ENCODE results near the gene CHPT1.

CHPT1 gene

GRCh38 chr12:101694986-101695385 is 2.5 kb upstream of the CHPT1 start:
- TF ChIP-seq, protein P1, sequence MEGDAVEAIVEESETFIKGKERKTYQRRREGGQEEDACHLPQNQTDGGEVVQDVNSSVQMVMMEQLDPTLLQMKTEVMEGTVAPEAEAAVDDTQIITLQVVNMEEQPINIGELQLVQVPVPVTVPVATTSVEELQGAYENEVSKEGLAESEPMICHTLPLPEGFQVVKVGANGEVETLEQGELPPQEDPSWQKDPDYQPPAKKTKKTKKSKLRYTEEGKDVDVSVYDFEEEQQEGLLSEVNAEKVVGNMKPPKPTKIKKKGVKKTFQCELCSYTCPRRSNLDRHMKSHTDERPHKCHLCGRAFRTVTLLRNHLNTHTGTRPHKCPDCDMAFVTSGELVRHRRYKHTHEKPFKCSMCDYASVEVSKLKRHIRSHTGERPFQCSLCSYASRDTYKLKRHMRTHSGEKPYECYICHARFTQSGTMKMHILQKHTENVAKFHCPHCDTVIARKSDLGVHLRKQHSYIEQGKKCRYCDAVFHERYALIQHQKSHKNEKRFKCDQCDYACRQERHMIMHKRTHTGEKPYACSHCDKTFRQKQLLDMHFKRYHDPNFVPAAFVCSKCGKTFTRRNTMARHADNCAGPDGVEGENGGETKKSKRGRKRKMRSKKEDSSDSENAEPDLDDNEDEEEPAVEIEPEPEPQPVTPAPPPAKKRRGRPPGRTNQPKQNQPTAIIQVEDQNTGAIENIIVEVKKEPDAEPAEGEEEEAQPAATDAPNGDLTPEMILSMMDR (IDR thresholded peaks at IDR 0.05; ENCODE audit: control insufficient read depth, extremely low read depth, insufficient read depth): no peak
- no peak for DNase-seq (ENCODE audit: low read depth)
- no peak overlapping the region for H3K4me3 ChIP-seq (ENCODE audit: low read depth, low read length)

DNA sequence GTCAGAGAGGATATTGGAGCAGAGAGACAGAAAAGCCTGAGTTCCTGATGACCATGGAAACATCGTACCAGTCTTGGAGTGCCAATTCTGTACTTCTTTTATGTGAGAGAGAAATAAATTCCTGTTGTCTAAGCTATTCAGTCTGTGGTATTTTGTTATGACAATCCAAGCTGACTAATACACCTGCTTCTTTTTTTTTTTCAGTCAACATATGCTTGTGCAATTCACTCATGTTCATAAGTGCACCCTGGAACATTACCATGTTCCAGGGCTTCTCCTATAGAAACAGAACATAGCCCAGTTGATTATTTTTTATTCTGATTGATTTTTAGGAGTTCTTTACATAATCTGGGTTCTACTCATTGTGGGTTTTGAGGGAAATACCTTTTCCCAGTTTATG is 1.7 kb upstream of the CHPT1 start:
- DNase-seq (ENCODE audit: low read depth): no peak
- TF ChIP-seq, protein P1 (IDR thresholded peaks at IDR 0.05; ENCODE audit: control insufficient read depth, extremely low read depth, insufficient read depth): no peak
- no peak overlapping the region for H3K4me3 ChIP-seq (ENCODE audit: low read depth, low read length)

DNA sequence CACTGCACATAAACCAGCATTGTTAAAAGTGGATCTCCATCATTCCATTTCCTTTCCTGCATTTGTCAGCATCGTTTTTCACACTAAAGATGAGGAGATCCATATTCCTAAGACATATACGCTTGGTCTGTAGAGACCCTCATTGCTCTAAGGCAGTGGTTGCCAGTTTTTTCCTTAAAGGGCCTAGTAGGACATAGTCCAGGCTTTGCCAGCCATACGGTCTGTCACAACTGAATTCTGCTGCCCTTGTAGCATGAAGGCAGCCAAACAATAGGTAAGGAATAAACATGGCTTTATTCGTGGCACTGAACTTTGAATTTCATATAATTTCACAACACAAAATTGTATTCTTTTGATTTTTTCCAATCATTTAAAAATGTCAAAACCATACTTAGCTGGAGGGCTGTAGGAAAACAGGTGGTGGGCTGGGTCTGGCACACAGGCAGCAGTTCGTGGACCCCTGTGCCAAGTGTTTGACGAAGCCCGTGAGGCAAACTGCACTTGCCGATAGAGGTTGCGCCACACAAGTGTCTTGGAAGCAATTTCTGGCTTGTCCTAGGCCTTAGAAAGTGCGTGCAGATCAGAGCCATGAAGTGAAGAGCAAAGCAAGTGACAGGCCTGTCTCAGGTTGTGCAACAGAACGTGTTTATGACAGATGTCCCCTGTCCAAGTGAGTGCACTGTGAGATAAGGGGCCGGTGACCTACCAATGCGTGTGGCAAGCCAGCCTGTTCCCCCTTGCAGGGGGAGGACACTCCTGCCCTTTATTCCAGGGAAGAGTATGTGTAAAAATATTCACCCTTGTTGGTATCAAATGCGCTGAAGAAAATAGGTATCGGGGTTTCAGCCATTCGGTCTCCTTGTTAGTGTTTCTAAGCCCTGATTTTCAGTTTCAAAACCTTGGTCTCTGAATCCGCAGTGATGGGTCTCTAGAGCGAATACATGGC is 916 bp upstream of the CHPT1 start:
- peak overlapping the region; percentile 77 for H3K4me3 ChIP-seq (ENCODE audit: low read depth, low read length)
- DNase-seq (ENCODE audit: low read depth): no peak
- TF ChIP-seq, protein P1 (IDR thresholded peaks at IDR 0.05; ENCODE audit: control insufficient read depth, extremely low read depth, insufficient read depth): no peak

- DNase-seq (ENCODE audit: low read depth): no peak
These were observed 725 bp downstream of the CHPT1 start for GRCh38 chr12:101697930-101698799.

DNA sequence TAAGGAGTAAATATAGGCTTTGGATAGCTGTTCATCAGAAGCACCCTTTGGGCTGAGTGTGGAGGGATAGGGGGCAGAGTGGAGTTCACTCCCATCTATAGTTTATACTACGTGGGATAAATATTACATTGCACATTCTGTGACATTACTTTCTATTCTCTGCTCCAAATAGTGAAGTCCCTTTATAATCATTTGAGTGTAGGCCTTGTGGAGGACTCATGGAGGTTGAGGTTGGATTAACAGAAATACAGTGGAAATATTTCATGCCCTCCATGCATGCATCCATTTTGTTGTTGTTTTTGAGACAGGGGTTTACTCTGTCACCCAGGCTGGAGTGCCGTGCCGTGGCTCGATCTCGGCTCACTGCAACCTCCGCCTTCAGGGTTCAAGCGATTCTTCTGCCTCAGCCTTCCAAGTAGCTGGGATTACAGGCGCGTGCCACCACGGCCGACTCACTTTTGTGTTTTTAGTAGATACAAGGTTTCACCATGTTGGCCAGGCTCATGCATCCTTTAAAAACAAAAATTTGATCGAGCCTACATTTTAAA is 1.4 kb downstream of the CHPT1 start:
- H3K4me3 ChIP-seq (ENCODE audit: low read depth, low read length): peak overlapping the region; percentile 77
- DNase-seq (ENCODE audit: low read depth): no peak
- TF ChIP-seq, protein P1 (IDR thresholded peaks at IDR 0.05; ENCODE audit: control insufficient read depth, extremely low read depth, insufficient read depth): peak; percentile 50

More at GRCh38 chr12:101697930-101698799, 725 bp downstream of the CHPT1 start:
- peak overlapping the region; percentile 77 for H3K4me3 ChIP-seq (ENCODE audit: low read depth, low read length)
- TF ChIP-seq, protein P1 (IDR thresholded peaks at IDR 0.05; ENCODE audit: control insufficient read depth, extremely low read depth, insufficient read depth): 0 out of 2 replicates have a peak, but pooled peaks have one; percentile 6

- no peak for DNase-seq (ENCODE audit: low read depth)
- TF ChIP-seq, protein P1 (IDR thresholded peaks at IDR 0.05; ENCODE audit: control insufficient read depth, extremely low read depth, insufficient read depth): no peak
- peak overlapping the region; percentile 77; the same call in 1 of the 2 replicates for H3K4me3 ChIP-seq (ENCODE audit: low read depth, low read length)
These were observed 2.9 kb downstream of the CHPT1 start for GRCh38 chr12:101700299-101700820.

Data from LNCaP clone FGC (cell line).